Mucosa of rectum (tissue), 2 donors: ENCODE measurements around the gene USP3.
A peak's percentile ranks its signal among the peaks of the same experiment; 100 is the strongest.

Source experiments
- H3K27ac ChIP-seq, 2 donors: one replicate each; pipeline ENCODE4 v1.7.0; 2013; ENCODE audit warnings: inconsistent platforms in 2 of 2, low read depth in 2 of 2, low read length in 2 of 2
- H3K27me3 ChIP-seq, 2 donors: one replicate each; pipeline ENCODE4 v1.7.0; 2013; ENCODE audit warnings: low read length in 2 of 2; ENCODE audit not compliant: control insufficient read depth in 2 of 2, insufficient read depth in 2 of 2
- H3K36me3 ChIP-seq, 2 donors: one replicate each; pipeline ENCODE4 v1.7.0; 2013; ENCODE audit warnings: low read length in 2 of 2; ENCODE audit not compliant: control insufficient read depth in 2 of 2, insufficient read depth in 2 of 2
- H3K4me1 ChIP-seq, 2 donors: one replicate each; pipeline ENCODE4 v1.7.0; 2013; ENCODE audit warnings: low read length in 2 of 2, mild to moderate bottlenecking in 1 of 2; ENCODE audit not compliant: control insufficient read depth in 2 of 2, insufficient read depth in 2 of 2
- H3K4me3 ChIP-seq, 2 donors: one replicate each; pipeline ENCODE4 v1.7.0; 2013; ENCODE audit warnings: low read length in 2 of 2
- H3K9ac ChIP-seq, 2 donors: one replicate each; pipeline ENCODE4 v1.7.0; 2013; ENCODE audit warnings: low read length in 2 of 2, low read depth in 1 of 2, mild to moderate bottlenecking in 1 of 2
- H3K9me3 ChIP-seq, 2 donors: one replicate each; pipeline ENCODE4 v1.7.0; 2013; ENCODE audit warnings: low read length in 2 of 2; ENCODE audit not compliant: control insufficient read depth in 2 of 2
- donor health status: healthy.
- donor health status: Normal muscosa, but diverticular disease.

The USP3 gene

DNA sequence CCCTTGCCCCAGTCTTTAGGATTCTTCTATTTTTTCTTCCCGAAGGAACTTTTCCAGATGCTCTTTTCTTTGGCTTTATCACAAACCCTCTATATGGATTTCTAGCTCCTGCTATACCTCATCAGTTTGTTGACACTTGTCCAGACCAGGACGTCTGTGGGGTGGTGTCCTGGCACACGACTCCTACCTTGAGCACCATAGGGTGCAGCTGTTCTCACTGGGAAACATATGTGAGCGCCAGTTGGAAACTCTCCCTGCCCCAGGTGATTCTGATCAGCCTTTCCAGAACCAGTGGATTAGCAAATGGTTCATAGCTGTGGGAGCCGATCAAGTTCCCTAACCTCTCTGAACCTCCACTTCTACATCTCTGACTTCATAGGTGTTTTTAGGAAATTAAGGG lies 40.6 kb upstream of the USP3 start:
- Histone ChIP-seq H3K4me3 (no peak overlapping the region), H3K27ac (peak overlapping the region in 1 of 2 donors; percentile 42), H3K9me3 (no peaks in the 10 kb centered on the region), H3K4me1 (peaks cover 29 to 43% of the 10 kb centered on the region in 2 donors), H3K36me3 (no peaks in the 10 kb centered on the region), H3K27me3 (no peaks in the 10 kb centered on the region), H3K9ac (no peak overlapping the region)

DNA sequence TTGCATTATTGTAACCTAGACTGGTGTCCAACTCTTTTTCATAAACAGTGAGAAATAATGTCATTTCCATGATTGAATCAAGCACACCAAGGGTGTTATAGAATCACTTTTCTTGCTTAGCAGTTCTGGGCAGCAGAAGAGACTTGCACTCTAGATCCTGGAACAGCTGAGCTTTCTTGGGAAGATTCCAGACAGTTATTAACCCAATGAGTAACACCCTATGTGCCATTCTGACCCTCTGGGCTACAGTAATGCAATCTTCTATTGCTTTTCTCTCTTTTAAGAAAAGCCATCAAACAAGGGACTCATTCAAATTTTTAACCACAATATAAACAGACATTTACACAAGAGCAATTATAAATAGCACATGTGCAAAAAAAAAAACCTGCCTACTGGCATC lies 39.3 kb upstream of the USP3 start:
- Histone ChIP-seq H3K27me3 (no peaks in the 10 kb centered on the region), H3K4me1 (peaks cover 28 to 42% of the 10 kb centered on the region in 2 donors), H3K27ac (no peak overlapping the region), H3K4me3 (no peak overlapping the region), H3K36me3 (no peaks in the 10 kb centered on the region), H3K9me3 (no peaks in the 10 kb centered on the region), H3K9ac (no peak overlapping the region)

DNA sequence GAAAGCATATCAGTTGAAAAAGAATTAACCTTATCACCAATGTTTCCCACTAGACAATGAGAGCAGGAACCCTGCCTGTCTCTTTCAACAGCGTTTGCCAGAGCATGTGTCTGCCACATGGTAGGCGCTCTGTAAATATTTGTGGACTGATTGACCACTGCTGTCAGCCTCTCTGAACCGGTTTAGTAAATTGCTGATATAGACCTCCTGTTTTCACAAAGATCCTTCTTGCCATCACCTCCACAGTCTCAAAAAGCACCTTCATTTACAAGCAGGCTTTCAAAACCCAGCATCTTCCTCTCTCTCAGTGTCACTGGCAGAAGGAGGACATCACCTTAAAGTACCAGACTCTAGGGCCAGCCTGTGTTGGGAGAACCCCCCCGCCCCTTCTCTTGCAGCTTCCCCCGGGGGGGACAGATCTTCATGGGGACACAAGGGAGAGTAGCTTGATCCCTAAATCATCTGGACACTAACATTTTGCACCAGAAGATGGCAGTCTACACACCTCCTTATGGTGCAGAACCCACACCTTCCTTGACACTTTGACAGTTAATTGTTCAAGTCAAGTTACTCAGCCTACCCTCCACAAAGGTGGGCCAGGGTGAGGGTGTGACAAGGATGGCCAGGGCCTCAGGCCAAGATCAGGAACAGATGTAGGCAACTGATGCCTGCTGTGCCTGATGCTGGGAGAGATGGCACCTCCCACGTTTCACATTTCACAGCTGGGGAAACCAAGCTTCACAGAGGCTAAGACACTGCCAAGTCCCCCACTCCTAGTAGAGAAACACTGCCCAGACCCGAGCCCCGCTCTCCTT lies 37.8 kb upstream of the USP3 start:
- peaks cover 17 to 29% of the 10 kb centered on the region in 2 donors for H3K4me1 ChIP-seq
- H3K9me3 ChIP-seq = no peaks in the 10 kb centered on the region

DNA sequence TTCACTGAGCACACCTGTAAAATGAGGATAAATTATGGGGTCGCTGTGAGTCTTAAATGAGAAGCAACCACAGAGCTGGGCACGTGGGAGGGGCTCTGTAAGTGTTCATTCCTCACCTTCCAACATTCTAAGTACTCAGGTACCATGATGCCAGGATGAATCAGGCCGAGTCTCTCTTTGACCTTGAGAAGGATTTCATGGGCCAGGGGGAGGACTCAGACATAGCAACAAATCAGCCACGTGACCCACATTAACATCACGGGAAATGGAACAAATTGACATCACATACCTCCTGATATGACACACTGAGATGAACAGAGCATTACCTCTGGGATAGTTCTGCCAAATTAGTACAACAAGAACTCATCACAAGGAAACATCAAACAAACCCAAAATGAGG lies 35.2 kb upstream of the USP3 start:
- H3K9ac ChIP-seq = no peak overlapping the region
- H3K27ac ChIP-seq = no peak overlapping the region
- H3K9me3 ChIP-seq = no peaks in the 10 kb centered on the region
- no peaks in the 10 kb centered on the region for H3K36me3 ChIP-seq
- H3K27me3 ChIP-seq = no peaks in the 10 kb centered on the region
- peaks cover 13 to 26% of the 10 kb centered on the region in 2 donors for H3K4me1 ChIP-seq
- H3K4me3 ChIP-seq = no peak overlapping the region

More for the DNA sequence above, 37.8 kb upstream of the USP3 start:
- H3K27me3 ChIP-seq = no peaks in the 10 kb centered on the region
- no peak overlapping the region for H3K27ac ChIP-seq
- H3K9ac ChIP-seq = peak overlapping the region in 1 of 2 donors; percentile 6
- no peak overlapping the region for H3K4me3 ChIP-seq
- no peaks in the 10 kb centered on the region for H3K36me3 ChIP-seq

DNA sequence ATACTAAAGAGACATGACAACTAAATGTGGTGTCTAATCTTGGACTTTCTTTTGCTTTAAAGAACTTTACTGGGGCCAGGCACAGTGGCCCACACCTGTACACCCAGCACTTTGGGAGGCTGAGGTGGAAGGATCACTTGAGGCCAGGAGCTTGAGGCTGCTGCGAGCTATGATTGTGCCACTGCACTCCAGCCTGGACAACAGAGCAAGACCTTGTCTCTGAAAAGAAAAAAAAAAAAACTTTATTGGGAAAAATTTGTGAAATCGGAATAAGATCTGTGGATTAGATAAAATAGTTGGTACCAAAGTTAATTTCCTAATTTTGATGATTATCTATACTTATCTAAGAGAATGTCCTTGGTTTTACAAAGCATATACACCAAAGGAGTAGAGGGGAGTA lies 34.4 kb upstream of the USP3 start:
- H3K4me1 ChIP-seq = peaks cover 18 to 29% of the 10 kb centered on the region in 2 donors
- H3K9me3 ChIP-seq = no peaks in the 10 kb centered on the region
- no peak overlapping the region for H3K4me3 ChIP-seq
- H3K27me3 ChIP-seq = no peaks in the 10 kb centered on the region
- H3K9ac ChIP-seq = no peak overlapping the region
- H3K27ac ChIP-seq = no peak overlapping the region
- no peaks in the 10 kb centered on the region for H3K36me3 ChIP-seq

DNA sequence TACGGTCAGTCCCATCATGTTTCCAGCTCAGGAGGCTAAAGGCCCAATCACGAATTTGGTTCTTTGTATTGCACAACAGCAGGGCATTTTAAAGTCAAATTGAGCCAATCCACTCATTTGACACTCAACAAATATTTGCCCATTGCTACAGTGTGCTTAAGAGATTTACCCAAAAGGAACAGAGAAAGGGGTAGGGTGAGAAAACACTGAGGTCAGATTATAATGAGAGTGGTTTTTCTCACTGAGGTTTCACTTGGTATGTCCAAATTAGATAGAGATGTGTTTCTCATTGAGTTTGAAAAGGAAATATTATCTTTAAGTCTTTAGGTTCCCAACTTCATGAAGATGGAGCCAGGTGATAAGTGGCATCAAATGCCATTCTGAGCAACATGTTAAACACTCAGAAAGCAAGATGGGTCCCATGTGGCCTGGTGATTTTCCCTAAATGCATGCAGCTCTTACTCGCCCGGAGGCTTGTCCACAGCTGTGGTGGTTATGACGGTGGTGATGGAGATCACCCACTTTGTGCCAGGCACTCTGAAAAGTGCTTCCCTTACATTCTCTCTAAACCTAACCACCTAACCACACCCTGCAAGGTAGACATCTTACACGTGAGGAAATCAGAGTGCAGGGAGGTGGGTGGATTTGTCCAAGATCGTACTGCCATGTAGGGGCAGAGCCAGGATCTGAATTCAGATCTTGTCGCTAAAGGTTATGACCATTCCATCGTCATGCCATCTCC lies 31.2 kb upstream of the USP3 start:
- Histone ChIP-seq H3K4me1 (peaks cover 31 to 36% of the 10 kb centered on the region in 2 donors), H3K27me3 (no peaks in the 10 kb centered on the region), H3K9me3 (no peaks in the 10 kb centered on the region), H3K4me3 (peak overlapping the region in 1 of 2 donors; percentile 38), H3K27ac (peak overlapping the region; percentile 86 to 92), H3K9ac (peak overlapping the region in 1 of 2 donors; percentile 48), H3K36me3 (no peaks in the 10 kb centered on the region)

DNA sequence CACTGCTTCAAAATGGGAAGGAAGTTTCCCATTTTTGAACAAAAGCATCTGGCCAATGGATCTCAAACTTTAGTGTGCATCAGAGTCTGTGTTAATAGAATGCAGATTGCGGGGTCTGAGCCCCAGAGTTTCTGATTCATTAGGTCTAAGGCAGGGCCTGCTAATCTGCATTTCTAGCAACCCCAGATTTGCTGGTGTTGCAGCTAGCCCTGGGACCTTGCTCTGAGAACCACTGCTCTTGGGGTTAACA lies 30.7 kb upstream of the USP3 start:
- Histone ChIP-seq H3K4me3 (peak overlapping the region; percentile 24 to 38), H3K27ac (peak overlapping the region; percentile 86 to 92), H3K4me1 (peaks cover 34 to 39% of the 10 kb centered on the region in 2 donors), H3K9ac (peak overlapping the region; percentile 38 to 48), H3K9me3 (no peaks in the 10 kb centered on the region), H3K27me3 (no peaks in the 10 kb centered on the region), H3K36me3 (no peaks in the 10 kb centered on the region)

DNA sequence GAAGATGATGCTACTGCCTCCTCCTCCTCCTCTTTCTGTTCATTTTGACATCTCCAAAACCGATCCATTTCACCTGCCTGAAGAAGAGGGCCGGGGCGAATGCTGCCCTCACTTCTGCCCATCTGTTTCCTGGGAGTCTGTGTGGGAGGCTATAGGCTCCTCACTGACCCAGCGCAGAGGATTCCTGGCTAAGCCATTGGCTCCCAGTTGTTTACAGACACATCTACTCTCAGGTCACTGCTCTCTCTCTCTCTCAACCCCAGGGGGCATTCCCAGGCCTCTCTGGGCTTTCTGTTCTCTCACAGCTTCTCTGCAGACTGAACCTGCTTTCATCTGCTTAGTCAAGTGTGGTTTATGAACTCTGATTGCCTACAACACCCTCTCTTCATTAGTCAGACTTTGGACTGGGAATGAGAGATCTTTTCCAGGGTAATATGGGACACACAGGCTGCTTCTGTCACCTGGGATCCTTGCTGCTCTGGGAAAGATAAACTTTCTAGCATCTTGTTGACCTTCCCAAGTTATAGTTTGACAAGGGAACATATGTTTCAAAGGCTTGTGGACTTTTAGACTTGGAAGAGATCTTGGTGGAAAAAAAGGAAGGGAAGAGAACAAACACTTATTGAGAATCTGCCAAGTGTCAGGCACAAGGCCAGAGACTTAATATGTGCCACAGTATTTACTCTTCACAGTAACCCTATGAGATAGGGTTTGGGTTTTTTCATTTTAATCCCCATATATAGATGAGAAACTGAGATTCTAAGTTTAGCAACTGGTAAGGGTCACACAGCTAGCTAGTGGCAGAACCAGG lies 30.2 kb upstream of the USP3 start:
- Histone ChIP-seq H3K9me3 (no peaks in the 10 kb centered on the region), H3K27ac (peak overlapping the region; percentile 86 to 92), H3K4me1 (peaks cover 34 to 39% of the 10 kb centered on the region in 2 donors), H3K36me3 (no peaks in the 10 kb centered on the region), H3K4me3 (peak overlapping the region; percentile 24 to 39), H3K9ac (peak overlapping the region; percentile 38 to 48), H3K27me3 (no peaks in the 10 kb centered on the region)

DNA sequence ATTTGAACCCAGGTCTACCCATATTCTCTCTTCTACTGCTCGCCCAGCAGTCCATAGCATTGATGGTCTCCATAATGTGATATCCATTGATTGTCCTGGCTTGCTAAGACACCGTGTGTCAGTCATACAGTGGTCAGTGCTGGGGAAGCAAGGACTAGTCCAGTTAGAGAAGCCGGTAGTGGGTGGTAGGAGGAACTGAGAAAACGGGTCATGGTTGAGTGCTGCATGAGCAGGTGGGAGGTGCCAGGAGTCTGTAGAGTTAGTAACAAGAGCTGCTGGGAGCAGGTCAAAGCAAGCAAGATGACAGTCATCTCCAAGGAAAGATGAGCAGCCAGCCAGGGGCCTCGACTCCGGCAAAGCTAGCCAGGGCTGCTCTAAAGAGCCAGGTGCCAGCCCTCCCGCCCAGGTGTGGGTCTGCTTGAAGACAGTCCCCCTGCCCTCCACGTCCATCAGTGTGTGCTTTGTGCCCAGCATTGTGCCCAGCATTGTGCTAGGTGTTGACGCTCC lies 29.5 kb upstream of the USP3 start:
- Histone ChIP-seq H3K9me3 (no peaks in the 10 kb centered on the region), H3K4me1 (peaks cover 39% of the 10 kb centered on the region in 2 donors), H3K4me3 (peak overlapping the region; percentile 5 to 39), H3K36me3 (no peaks in the 10 kb centered on the region), H3K9ac (peak overlapping the region; percentile 35 to 45), H3K27me3 (no peaks in the 10 kb centered on the region), H3K27ac (peak overlapping the region; percentile 86 to 92)
